ENCODE measurements around the gene OSBPL2. TPM values are rescaled to one million over a fixed set of nuclear protein-coding genes. Genes with fewer than 3 reads are reported as not detected.

OSBPL2 gene
- total RNA-seq, 1 donor from 2014 or later: 58.5 TPM

DNA sequence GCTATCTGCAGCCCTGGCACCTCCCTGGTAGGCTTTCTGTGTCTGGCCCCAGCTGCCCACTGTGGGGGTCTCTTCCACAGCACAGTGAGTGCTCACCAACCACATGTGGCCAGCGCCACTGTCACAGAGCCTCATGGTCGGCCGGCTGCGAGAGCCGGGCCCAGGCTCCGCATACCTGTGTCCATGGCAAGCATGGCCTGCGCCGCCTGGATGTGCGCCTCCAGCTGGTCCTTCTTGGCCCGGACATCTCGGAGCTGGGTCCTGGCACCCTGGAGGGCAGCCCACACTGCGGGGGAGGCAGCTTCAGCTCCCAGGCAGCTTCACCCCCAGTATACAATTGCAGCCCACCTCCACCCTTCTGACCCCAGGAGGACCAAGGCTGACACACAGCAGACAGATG, 77.5 kb downstream of the OSBPL2 start:
- ATAC-seq: no peak

DNA sequence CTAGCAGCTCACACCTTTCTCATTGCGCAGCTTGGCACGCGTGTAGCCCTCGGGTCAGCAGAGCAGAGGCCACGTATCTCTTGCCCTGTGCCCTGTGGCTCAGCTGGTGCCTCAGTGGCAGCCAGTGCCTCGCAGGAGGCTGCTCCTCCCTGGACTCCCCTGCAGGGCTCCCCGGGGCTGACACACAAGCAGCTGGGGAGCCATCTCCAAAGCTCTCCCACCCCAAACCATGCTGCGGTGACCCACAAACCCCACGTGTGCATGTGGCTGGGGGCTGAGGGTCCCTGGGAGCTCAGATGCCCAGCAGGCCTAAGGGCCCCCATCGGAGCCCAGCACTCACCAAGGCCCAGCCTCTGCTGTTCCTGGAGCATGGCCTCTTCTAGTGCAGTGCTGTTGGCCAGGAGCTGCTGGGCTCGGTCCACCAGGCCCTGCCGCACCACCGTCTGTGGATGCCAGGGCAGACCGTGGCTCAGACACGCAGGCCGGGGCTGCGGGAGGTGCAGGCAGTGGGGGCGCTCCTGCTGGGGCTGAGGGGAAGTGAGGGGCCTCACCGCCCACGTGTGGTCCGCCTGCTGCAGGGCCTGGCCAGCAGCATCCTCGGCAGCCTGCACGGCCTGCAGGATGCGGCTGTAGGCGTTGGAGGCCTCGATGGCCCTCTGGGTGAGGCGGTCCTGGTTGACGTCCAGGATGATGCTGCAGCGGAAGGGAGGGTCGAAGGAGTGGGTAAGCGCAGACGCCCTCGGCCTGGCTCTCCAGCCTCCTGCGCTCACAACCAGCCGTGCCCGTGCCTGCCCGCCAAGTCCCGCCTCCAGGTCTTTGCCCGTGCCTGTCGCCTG, 78.2 kb downstream of the OSBPL2 start:
- peak; percentile 82 for ATAC-seq

GRCh38 chr20:62317167-62317655, 78.9 kb downstream of the OSBPL2 start:
- no peak for ATAC-seq

DNA sequence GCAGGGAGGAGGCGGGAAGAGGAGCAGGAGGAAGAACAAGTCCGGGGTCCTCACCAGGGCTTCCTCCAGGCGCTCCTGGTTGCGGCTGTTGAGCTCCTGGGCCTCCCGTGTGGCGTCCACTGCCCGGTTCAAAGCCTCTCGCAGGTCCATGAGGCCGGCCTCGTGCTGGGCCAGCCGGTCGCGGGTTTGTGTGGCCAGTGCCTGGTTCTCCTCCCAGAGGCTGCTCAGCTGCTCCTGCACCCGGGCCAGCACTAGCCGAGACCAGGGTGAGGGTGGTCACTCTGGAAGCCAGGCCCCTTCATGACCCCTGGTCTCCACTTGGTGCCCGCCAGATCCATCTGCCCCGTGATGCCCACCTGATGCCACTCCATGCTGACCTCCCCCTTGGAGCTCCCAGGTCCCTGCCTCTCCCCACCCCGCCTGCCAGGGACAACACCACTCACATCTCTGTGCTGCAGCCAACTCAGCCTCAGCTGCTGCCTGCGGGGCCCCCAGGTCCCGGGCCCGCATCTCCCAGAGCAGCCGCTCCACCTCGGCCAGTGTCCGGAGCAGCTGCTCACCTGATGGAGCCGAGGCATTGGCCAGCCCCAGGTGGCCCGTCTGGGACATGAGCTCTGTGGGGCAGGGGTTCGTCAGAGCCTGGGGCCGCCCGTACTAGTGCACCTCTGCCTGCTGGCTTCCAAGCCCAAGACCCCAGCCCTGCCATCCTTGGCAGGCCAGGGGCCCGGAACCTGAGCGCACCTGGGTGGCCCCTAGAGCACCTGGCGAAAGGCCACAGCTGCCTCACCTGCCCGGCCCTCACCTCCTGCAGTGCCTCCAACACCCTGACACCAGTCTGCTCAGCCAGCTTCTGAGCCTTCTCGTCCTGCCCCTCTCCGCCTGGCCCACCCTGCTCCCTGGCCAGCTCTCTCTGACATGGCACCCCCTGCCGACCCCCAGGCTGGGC, 80.4 kb downstream of the OSBPL2 start:
- ATAC-seq: no peak

DNA sequence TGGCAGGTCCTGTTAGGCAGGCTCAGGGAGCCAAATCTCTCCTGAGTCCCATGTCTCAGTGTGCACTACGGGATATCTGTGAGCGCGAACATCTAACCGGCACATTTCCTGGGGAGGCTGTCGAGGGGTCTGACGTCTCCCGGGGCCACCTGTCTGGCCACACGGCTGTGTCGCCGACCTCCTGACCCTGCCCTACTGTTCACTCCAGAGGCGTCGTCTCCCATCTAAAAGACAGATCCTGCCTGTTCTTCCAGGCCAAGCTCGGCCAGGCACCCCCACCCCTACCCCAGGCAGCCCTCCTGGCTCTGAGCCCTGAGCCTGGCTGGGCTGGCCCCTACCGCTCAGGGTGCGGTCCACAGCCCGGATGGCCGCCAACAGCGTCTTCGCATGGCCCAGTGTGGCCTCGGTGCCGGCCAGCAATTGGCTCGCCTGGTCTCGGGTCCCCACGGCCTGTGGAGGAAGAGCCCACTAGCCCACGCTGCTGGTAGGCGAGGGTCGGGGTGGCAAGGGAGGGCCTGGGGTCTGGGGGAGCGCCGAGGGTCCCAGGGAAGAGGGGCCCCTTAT, 81.1 kb downstream of the OSBPL2 start:
- ATAC-seq: no peak

DNA sequence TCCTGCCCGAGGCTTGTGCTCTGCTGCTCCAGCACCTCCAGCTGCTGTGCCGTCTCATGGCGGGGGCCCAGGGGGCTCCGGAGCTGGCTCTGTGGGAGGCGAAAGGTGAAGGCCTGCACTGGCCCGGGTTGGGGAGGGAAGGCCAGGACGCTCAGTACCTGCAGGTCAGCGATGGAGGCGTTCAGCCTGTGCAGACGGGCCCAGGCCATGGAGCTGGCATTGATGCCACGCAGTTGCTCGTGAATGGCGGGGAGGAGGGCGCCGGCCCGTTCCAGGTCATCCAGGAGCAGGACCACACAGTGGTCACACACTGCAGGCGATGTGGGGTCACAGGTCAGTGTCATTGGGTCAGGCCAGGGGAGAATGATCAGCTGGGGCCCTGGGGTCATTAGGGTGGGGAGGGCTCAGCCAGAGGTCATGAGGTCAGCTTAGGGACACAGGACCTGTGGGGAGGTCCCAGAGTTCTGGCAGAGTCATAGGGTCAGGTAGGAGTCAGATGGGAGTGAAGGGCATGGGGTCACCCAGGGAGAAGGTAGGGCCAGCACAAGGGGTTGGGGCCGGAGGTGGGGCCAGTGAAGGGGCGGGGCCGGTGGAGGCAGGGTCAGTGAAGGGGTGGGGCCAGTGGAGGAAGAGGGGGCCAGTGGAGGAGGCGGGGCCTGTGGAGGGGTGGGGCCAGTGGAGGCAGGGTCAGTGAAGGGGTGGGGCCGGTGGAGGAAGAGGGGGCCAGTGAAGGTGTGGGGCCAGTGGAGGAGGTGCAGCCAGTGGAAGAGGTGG, 82.4 kb downstream of the OSBPL2 start:
- ATAC-seq: peak; percentile 4

DNA sequence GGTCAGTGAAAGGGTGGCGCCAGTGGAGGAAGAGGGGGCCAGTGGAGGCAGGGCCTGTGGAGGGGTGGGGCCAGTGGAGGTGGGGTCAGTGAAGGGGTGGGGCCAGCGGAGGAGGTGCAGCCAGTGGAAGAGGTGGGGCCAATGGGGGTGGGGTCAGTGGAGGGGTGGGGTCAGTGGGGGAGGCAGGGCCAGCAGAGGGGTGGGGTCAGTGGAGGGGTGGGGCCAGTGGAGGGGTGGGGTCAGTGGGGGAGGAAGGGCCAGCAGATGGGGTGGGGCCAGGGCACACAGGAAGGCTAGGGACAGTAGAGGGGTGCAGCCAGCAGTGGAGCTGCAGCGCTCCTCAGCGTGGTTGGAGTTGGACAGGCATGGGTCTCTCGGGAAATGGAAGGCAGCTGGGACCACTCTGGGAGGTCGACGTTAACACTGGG, 83.2 kb downstream of the OSBPL2 start:
- ATAC-seq: peak; percentile 36

GRCh38 chr20:62321975-62322374, 83.7 kb downstream of the OSBPL2 start:
- no peak for ATAC-seq

DNA sequence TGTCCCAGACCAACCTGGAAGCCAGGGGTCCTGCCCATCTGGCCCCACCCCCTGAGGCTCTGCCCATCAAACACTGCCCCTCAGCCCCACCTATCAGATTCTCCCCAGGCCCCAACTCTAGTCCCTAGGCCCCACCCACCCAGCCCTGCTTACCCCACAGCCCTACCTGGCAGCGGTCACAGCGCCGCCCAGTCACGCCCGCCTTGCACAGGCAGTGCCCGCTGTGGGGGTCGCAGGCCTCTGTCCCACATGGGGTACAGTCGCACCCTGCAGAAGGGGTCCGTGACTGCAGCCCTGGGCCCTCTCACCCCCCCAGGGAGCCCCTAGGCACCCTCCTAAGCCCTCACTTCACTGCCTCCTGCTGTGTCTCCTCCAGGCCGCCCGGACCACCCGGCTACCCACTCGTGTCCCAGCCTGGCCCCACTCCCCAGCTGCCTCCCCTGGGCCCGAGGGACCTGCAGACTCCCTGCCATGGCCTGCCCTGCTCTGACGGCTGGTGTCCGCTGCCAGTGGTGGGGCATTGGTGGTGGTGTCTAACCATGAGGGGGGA, 84.2 kb downstream of the OSBPL2 start:
- no peak for ATAC-seq

DNA sequence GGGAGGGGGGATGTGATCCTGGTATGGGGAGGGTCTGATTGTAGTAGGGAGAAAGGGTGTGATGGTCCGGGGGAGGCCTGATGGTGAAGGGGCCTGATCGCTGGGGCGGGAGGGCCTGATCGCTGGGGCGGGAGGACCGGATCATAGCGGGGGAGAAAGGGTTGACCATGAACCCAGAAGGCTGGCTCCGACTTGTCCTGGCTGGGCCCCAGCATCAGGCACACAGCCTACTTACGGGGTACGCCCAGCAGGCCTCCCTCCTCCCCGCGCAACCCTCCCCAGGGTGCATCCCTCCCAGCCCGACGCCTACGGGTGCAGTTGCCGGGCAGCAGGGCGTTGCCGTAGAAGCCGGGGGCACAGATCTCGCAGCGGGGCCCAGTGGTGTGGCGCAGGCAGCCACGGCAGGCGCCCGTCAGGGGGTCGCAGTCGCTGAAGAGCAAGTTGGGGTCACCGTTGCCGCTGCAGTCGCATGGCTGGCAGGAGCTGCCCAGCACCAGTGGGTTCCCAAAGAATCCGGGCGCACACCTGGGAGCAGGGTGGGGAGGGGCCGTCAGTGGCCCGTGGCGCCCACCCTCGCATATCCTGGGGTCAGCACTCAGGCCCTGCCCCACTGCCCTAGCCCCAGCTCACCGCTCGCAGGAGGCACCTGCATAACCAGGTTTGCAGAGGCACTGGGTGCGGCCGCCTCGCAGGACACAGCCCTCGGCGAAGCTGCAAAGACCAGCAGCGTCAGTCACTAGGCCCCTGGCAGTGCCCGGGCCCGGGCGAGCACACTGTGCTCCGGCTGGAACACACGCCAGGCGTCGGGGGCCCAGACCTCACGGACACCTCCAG, 85.0 kb downstream of the OSBPL2 start:
- ATAC-seq: no peak

DNA sequence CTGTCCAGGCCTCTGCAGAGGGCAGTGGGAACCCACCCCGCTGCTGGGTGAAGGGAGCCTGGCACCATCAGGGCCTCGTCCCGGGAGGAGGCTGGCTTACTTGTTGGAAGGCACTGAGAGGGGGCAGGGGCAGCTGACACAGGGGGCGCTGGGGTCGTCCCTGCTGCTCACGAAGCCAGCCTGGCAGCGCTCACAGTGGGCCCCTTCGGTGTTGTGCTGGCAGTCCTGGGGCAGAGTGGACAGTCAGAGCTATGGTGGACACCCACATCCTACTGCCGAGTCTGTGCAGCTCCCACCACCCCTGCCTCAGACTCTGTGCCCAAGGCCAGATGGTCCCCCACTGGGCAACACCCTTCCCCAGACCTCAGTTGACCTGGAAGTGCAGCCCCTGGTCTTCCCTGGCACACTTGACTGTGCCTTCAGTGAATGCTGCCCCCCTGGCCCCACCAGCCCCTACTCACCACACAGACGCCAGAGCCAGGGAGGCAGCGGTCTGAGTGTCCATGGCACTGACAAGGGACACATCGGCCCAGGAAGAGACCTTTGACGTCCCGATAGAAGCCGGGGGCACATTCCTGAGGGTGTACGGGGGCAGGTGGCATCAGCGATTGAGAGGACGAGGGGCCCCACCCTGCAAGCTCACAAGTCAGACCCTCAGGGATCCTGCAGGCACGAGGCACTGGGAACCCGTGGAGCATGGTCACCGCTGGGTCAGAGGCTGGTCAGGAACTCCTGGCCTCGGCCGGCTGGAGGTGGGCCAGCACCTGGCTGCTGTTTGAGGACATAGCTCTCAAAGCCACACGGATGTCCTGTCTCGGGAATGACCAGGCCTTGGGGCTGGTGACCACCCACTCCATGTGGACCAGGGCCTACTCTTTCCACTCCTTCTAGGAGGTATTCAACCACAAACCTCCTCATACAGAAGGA, 85.9 kb downstream of the OSBPL2 start:
- no peak for ATAC-seq

- no peak for ATAC-seq
Observed at GRCh38 chr20:62325172-62325905, 87.0 kb downstream of the OSBPL2 start.

DNA sequence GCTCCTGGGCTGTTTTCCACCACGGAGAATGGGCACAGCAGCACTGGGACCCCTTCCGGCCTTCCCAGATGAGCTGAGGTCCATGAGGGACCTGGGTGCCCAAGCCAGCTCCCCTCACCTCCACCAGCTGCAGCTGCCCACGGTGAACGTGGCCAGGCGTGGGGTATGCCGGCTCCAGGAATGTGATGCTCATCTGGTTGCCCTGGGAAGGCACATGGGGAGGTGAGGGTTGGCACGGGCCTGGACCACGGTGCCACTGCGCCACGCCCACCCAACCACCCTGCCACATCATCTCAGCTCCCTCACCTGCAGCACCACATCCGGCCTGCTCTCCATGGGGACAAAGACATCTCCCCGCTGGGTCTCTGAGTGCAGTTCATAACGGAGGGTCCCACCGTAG, 88.2 kb downstream of the OSBPL2 start:
- no peak for ATAC-seq

DNA sequence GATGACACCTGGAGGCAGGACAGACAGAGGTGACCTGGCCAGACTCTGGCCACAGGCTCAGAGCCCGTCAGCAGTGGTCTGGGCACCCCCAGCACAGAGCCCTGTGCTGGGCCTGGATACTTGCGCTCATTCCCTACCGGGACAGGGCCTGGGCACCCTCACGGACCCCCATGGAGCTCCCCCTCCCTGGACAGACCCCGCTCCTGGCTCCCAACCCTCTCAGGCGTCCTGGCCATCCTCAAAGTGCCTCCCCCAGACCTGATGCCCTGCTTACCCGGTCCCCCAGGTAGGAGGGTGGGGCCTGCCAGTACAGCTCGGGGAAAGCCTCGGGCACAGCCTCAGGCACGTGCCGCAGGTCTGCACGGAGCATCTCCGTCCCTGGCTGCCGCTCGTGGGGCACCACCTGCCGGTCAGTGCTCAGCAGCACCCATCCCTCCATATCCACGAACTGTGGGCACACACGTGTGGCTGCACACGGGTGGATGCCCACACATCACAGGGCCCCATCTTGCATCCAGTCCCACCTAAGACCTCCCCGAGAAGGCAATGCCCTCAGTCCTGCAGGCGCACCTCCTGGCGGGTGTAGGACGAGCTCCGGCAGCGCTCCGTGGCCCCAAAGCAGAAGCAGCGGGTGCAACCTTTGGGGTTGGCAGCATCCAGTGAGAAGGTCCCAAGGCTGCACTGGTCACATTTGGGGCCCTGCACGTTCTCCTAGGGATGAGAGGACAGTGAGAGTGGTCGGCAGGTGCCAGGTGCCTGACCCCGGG, 88.8 kb downstream of the OSBPL2 start:
- no peak for ATAC-seq

DNA sequence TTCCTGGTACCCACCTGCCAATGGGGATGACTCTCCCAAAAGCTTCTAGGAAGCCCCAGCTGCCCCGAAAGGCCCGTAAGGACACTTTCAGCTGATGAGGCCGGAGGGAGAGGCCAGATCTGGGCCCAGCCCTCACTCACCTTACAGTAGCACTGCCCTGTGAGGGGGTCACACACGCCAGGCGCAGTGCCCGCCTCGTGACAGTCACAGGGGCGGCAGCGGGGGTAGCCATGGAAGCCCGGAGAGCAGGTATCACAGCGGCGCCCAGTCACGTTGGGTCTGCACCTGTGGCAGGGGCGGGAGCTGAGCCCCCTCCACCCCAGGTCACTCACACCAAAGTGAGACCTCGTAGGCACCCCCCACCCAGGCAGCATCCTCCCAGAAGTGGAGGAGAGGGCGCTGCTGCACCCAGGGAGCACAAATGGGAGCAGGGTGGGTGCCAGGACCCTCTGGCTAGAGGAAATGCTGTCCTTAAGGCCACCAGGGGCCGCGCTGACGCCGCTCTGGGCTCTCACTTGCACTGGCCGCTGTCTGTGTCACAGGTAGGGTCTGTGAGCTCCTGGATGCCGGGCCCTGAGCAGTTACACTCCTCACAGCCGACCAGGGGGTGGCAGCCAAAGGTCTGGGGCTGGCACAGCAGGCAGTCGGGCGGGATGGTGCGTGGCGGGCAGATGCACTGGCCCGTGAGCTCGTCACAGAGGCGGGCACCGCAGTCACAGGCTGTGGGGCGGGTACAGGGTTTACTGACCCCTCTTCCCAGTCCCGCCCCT, 89.6 kb downstream of the OSBPL2 start:
- ATAC-seq: no peak

- ATAC-seq: no peak
Observed at GRCh38 chr20:62328684-62329388, 90.5 kb downstream of the OSBPL2 start.
